Adipose tissue (tissue), 3 donors: ENCODE measurements around the gene CDC6. TPM values are rescaled to one million over a fixed set of nuclear protein-coding genes. Genes with fewer than 3 reads are reported as not detected.
"Not testable (repeated sequence)": the region's sequence is repeated elsewhere in the genome, so short reads cannot be mapped to it uniquely, and the experiment has no call there.

ENCODE experiments used
- H3K27ac ChIP-seq: one replicate; pipeline ENCODE4 v1.5.1; 2013; ENCODE audit warnings: low read depth, low read length
- WGBS, 3 donors: extraction: QIAGEN DNeasy Blood & Tissue Kit; methylation state at CpG; one replicate each; pipeline ENCODE4 v1.1.7; 2013; 5-methylcytosine and 5-hydroxymethylcytosine counted together
- polyA plus RNA-seq, 3 donors: library from polyadenylated mRNA; stranded (reverse); fragments of 200-250 nt; gene quantifications; one replicate each; pipeline ENCODE4 v1.2.3, GENCODE V29; 2013
- donor health status: healthy with polysubstance abuse.
- donor health status: Bipolar disorder and iron deficiency.
- donor health status: healthy.

CDC6 gene
- polyA plus RNA-seq, 3 donors, result 1.1 to 3.1 (median 1.4) TPM

GRCh38 chr17:40283662-40284061 lies 4.0 kb upstream of the CDC6 start:
- WGBS, 3 donors, result 51 to 69% (median 60%) methylated on average over 2 of the region's 2 CpGs
- H3K27ac ChIP-seq, result no peak overlapping the region

- no peak overlapping the region for H3K27ac ChIP-seq
- 17 to 48% (median 47%) methylated on average over 2 of the region's 2 CpGs for WGBS, 3 donors
Measured at GRCh38 chr17:40284085-40284713, 3.5 kb upstream of the CDC6 start.

GRCh38 chr17:40286473-40286872 lies 1.2 kb upstream of the CDC6 start:
- WGBS, 3 donors, result 86 to 97% (median 92%) methylated on average over 2 of the region's 2 CpGs
- no peak overlapping the region for H3K27ac ChIP-seq

GRCh38 chr17:40287159-40287493 lies 553 bp upstream of the CDC6 start:
- WGBS, 3 donors, result 38 to 47% (median 40%) methylated on average over 4 of the region's 4 CpGs
- no peak overlapping the region for H3K27ac ChIP-seq

- H3K27ac ChIP-seq, result no peak overlapping the region
- WGBS, 3 donors, result 53 to 59% (median 55%) methylated on average over 4 of the region's 4 CpGs
Measured at GRCh38 chr17:40290629-40291280, 3.1 kb downstream of the CDC6 start.

- no peak overlapping the region for H3K27ac ChIP-seq
- WGBS, 3 donors, result 82 to 94% (median 89%) methylated on average over 2 of the region's 2 CpGs
Measured at GRCh38 chr17:40291281-40291664, 3.6 kb downstream of the CDC6 start.

GRCh38 chr17:40293363-40293762 lies 5.7 kb downstream of the CDC6 start:
- no peak overlapping the region for H3K27ac ChIP-seq
- 46 to 78% (median 61%) methylated on average over 1 of the region's 1 CpG for WGBS, 3 donors

GRCh38 chr17:40295488-40296436 lies 8.1 kb downstream of the CDC6 start:
- 76 to 86% (median 78%) methylated on average over 5 of the region's 5 CpGs for WGBS, 3 donors
- H3K27ac ChIP-seq, result no peak overlapping the region

- WGBS, 3 donors, result 88 to 94% (median 91%) methylated on average over 2 of the region's 2 CpGs
- H3K27ac ChIP-seq, result no peak overlapping the region
Measured at GRCh38 chr17:40297511-40297910, 9.8 kb downstream of the CDC6 start.

- WGBS, 3 donors, result 43 to 59% (median 52%) methylated on average over 3 of the region's 3 CpGs
- H3K27ac ChIP-seq, result no peak overlapping the region
Measured at GRCh38 chr17:40298726-40299125, 11.0 kb downstream of the CDC6 start.

GRCh38 chr17:40299159-40299757 lies 11.6 kb downstream of the CDC6 start:
- WGBS, 3 donors, result 68 to 85% (median 81%) methylated on average over 7 of the region's 7 CpGs
- not testable (repeated sequence) for H3K27ac ChIP-seq

- WGBS, 3 donors, result 54 to 79% (median 67%) methylated on average over 4 of the region's 4 CpGs
- no peak overlapping the region for H3K27ac ChIP-seq
Measured at GRCh38 chr17:40301315-40301714, 13.6 kb downstream of the CDC6 start.

GRCh38 chr17:40303009-40303657 lies 15.5 kb downstream of the CDC6 start:
- H3K27ac ChIP-seq, result no peak overlapping the region
- 44 to 48% (median 47%) methylated on average over 4 of the region's 4 CpGs for WGBS, 3 donors

- 33 to 69% (median 49%) methylated on average over 5 of the region's 5 CpGs for WGBS, 3 donors
- no peak overlapping the region for H3K27ac ChIP-seq
Measured at GRCh38 chr17:40303708-40304551, 16.3 kb downstream of the CDC6 start.

- H3K27ac ChIP-seq, result not testable (repeated sequence)
- 63 to 91% (median 69%) methylated on average over 5 of the region's 5 CpGs for WGBS, 3 donors
Measured at GRCh38 chr17:40304552-40304863, 16.8 kb downstream of the CDC6 start.

- 89 to 97% (median 89%) methylated on average over 5 of the region's 5 CpGs for WGBS, 3 donors
- not testable (repeated sequence) for H3K27ac ChIP-seq
Measured at GRCh38 chr17:40304866-40305265, 17.2 kb downstream of the CDC6 start.

GRCh38 chr17:40306395-40306794 lies 18.7 kb downstream of the CDC6 start:
- 59 to 65% (median 60%) methylated on average over 2 of the region's 2 CpGs for WGBS, 3 donors

More at GRCh38 chr17:40306395-40306794, 18.7 kb downstream of the CDC6 start:
- H3K27ac ChIP-seq, result no peak overlapping the region
